Subcutaneous abdominal adipose tissue (tissue), 5 donors: Measurements from ENCODE around the gene PAPPA2.

Source experiments
- H3K27ac ChIP-seq: one replicate; pipeline ENCODE4 v1.7.0; 2013; ENCODE audit warnings: low read depth, mild to moderate bottlenecking, inconsistent platforms, low read length, moderate library complexity
- H3K27me3 ChIP-seq, 5 donors: one replicate each; pipeline ENCODE4 v1.7.0; 2013; ENCODE audit warnings: low read length in 5 of 5, inconsistent platforms in 1 of 5; ENCODE audit not compliant: control insufficient read depth in 5 of 5, insufficient read depth in 4 of 5
- H3K36me3 ChIP-seq, 5 donors: one replicate each; pipeline ENCODE4 v1.7.0; 2013; ENCODE audit warnings: low read length in 5 of 5; ENCODE audit not compliant: control insufficient read depth in 5 of 5, insufficient read depth in 5 of 5
- H3K4me1 ChIP-seq, 5 donors: one replicate each; pipeline ENCODE4 v1.7.0; 2013; ENCODE audit warnings: low read length in 5 of 5, mild to moderate bottlenecking in 3 of 5, moderate library complexity in 1 of 5; ENCODE audit not compliant: control insufficient read depth in 5 of 5, insufficient read depth in 5 of 5
- H3K4me3 ChIP-seq, 5 donors: one replicate each; pipeline ENCODE4 v1.7.0; 2013; ENCODE audit warnings: low read length in 5 of 5, low read depth in 1 of 5
- H3K9ac ChIP-seq, 5 donors: one replicate each; pipeline ENCODE4 v1.7.0; 2013; ENCODE audit warnings: low read length in 5 of 5, mild to moderate bottlenecking in 4 of 5, moderate library complexity in 3 of 5
- H3K9me3 ChIP-seq, 5 donors: one replicate each; pipeline ENCODE4 v1.7.0; 2013; ENCODE audit warnings: low read length in 5 of 5; ENCODE audit not compliant: control insufficient read depth in 5 of 5
- donor health status: healthy.
- donor health status: healthy.
- donor health status: healthy.
- donor health status: healthy.
- donor health status: healthy.

The PAPPA2 gene

DNA sequence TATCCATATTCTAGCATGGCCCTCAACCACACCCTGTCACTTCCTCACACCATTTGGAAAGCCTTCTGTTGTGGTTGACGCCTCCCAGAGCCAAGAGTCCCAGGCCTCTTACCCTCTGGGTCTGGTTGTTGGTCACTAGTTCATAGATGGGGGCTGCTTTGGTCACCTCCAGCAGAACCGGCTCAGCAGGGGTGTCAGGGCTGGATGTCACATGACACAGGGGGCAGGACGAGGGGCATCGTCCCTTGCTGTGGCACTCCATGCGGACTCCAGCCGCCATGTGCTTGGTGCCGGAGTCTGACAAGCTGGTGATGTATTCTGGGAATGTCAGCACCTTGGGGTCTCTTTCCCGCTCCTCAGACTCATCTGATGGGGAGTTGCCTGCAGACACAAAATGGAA lies 431.5 kb downstream of the PAPPA2 start:
- Histone ChIP-seq H3K27ac (no peak overlapping the region), H3K36me3 (no peaks in the 10 kb centered on the region), H3K27me3 (no peaks in the 10 kb centered on the region), H3K4me3 (no peak overlapping the region), H3K9ac (no peak overlapping the region), H3K9me3 (no peaks in the 10 kb centered on the region), H3K4me1 (peaks cover 0 to 13% (median 12%) of the 10 kb centered on the region in 5 donors)
